NCI-H2196 (cell line): Measurements from ENCODE around the gene TNS1.
A peak's percentile ranks its signal among the peaks of the same experiment; 100 is the strongest.

Source experiments
- DNase-seq: peaks from one replicate; lab custom pipeline; 2025; ENCODE audit not compliant: unreplicated experiment; lab: John Stamatoyannopoulos, UW

Gene TNS1

GRCh38 chr2:217932803-217933616 lies 69.8 kb downstream of the TNS1 start:
- no peak for DNase-seq

DNA sequence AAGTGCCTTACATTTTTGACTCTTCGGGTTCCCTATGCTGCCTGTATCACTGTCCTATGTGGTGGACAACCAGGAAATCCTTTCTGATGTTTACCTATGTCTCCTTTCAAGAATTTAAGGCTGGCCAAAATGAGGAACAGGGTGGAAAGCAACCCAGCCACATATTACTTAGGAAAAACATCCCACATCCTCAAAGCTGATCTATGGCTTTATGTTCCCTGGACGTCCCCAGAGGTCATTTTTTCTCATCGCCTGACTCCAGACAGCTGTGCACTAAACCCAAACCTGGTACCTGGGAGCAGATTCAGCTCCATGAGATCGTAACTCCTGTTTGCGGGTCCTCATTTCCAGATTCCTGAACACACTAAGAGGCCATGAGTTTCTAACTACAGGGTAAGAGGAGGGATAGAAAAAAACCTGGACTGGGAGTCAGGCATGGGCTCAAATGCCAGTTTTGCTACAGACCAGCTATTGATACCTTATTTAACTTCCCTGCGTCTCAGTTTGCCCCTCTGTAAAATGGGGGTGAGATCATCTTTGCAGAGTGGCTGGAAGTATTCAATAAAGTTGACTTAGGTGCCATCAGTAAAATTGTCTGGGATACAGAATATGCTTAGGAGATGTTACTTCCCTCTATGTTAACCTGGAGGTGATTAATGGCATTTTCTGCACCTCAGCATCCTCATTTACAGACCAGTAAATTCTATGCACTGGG lies 70.8 kb downstream of the TNS1 start:
- no peak for DNase-seq

- no peak for DNase-seq
Measured at GRCh38 chr2:217930761-217931563, 71.8 kb downstream of the TNS1 start.

DNA sequence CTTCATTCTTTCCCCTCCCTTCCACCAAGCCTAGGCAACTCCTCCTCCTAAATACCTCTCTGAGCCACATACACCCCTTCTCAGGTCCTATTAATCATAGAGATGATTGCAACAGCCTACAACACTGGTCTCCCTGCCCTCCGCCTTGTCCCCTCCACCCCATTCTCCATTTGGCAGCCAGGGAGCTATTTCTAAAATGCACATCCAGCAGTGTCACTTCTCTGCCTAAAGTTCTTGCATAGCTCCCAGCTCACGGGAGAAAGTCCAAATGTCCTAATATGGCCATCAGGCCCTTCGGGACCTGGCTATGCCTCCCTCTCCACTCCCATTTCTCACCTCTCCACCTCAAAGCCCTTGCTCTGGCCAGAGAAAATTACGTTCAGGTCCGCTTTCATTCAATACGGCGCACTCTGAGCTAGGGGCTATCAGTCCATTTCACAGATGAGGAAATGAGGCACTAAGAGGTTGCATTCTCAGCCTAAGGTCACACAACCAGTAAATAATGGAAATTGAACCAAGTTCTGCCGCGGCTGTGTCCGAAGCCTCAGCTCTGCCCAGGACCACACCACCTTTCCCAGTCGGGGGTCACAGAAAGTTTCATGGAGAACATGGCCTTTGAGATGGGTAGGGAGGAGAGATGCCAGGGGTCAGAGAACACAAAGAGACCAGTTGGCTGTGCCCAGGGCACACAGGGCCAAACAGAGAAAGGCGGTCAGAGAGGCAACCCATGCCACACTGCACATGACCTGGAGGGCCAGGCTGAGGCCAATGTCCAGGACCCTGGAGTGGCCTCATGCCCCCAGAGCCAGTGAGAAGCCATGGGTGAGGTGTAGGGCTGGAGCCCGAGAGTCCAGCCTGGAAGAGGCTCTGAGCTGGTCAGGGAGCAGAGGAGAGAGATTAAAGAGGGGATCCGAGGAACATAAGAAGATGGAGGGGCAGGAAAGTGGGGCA lies 72.8 kb downstream of the TNS1 start:
- no peak for DNase-seq

GRCh38 chr2:217929272-217929671 lies 73.5 kb downstream of the TNS1 start:
- no peak for DNase-seq

- DNase-seq: peak; percentile 88
Measured at GRCh38 chr2:217928324-217929181, 74.2 kb downstream of the TNS1 start.

GRCh38 chr2:217927601-217928323 lies 75.0 kb downstream of the TNS1 start:
- DNase-seq: no peak

DNA sequence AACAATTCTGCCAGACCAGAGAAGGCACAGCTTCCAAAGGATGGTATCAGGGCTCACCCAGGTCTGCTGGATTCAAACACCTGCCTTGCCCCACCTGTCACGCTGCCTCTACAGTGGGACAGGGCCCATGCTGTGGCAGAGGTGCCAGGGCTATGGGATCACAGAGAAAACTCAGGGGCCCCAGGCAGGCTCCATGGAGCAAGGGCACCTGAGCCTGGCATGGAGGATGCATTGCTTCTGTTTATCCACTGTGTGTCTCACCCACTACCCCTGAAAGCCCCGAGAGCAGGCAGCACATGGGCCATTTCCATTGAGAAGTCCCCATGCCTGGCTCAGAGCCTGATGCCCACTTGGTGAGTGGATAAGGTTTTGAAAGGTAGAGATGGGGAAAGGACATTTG lies 76.0 kb downstream of the TNS1 start:
- DNase-seq: no peak

- DNase-seq: no peak
Measured at GRCh38 chr2:217924346-217924901, 78.4 kb downstream of the TNS1 start.

GRCh38 chr2:217923007-217923686 lies 79.6 kb downstream of the TNS1 start:
- DNase-seq: no peak

DNA sequence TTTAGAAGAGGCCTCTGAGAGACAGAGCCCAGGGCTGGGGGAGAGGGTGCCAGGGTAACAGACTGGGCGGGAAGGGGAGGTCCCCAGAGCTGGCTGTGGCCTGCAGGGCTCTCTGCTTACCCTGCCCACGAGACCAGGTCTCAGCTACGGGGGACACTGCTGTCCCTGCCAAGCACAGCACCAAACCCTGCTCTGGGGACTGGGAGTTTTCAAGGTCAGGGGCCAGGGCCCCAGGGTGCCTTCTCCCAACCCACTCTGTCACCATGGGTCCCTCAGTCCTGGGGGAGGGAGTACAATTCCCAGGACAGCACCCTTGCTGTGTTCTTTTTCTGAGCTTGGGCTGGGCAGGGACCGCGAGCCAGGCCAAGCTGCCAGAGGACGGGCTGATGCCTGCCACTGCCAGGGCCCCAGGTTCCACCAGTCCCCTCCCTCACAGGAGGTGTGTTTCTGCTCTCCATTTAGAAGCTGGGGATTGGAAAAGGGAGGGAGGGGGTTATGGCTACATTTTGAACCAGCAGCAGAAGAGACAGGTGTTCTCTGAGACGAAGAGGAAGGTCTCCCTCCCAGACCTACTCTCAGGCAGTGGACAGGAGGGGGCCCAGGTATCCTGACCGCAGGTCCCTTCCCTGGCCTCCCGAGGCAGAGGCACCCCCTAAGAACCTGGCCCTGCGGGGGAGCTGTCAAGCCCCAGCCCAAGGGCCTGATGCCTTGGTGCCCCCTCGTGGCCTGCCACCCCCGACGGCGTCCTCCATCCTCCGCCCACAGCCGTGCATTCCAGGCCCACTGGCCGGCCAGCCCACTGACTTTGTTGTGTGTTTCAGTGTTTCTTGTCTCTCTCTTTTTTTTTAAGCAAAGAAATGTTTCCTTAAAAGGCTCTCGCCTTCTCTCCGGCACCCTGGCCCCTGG lies 80.4 kb downstream of the TNS1 start:
- DNase-seq: no peak

GRCh38 chr2:217920879-217921603 lies 81.8 kb downstream of the TNS1 start:
- DNase-seq: no peak

GRCh38 chr2:217919781-217920351 lies 82.9 kb downstream of the TNS1 start:
- DNase-seq: no peak

DNA sequence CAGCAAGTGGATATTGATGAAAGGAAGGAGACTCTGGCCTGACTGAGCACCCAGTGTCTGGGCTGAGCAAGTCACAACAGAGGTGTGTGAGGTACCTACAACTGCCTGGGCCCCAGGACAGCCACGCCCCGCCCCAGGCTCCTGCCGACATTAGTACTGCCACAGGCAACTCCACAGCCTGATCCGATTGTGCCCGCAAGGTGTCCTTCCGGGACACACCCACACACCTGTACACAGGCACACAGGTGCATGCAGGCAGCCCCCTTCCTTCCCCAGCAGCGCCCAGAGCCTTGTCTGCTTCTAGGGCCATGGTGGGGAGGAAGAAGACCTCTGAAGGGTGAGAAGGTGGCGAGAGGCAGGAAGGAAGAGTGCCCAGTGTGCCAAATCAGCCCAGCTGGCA lies 83.6 kb downstream of the TNS1 start:
- no peak for DNase-seq

- DNase-seq: no peak
Measured at GRCh38 chr2:217918308-217919024, 84.3 kb downstream of the TNS1 start.
